Prostate gland (tissue), 2 donors: ENCODE results near the gene SH3PXD2A.
A peak's percentile ranks its signal among the peaks of the same experiment; 100 is the strongest.

ENCODE experiments used
- POLR2AphosphoS5 ChIP-seq: sonication (generic); formaldehyde crosslinking; IDR thresholded peaks from one replicate; pipeline ENCODE4 v1.6.1; 2017; ENCODE audit warnings: antibody characterized with exemption
- TF ChIP-seq, protein P1 (sequence below), 4 experiments: fragments of 200-600 bp in 2 of 4; fragments of 450-650 bp in 2 of 4; sonication (generic) in 2 of 4; IDR thresholded peaks; 1 replicate in 3 of 4; 2 replicates in 1 of 4; pipeline ENCODE4 v1.5.1; 2016 to 2019; ENCODE audit warnings: antibody characterized with exemption in 4 of 4, mild to moderate bottlenecking in 2 of 4, moderate library complexity in 2 of 4

DNA sequence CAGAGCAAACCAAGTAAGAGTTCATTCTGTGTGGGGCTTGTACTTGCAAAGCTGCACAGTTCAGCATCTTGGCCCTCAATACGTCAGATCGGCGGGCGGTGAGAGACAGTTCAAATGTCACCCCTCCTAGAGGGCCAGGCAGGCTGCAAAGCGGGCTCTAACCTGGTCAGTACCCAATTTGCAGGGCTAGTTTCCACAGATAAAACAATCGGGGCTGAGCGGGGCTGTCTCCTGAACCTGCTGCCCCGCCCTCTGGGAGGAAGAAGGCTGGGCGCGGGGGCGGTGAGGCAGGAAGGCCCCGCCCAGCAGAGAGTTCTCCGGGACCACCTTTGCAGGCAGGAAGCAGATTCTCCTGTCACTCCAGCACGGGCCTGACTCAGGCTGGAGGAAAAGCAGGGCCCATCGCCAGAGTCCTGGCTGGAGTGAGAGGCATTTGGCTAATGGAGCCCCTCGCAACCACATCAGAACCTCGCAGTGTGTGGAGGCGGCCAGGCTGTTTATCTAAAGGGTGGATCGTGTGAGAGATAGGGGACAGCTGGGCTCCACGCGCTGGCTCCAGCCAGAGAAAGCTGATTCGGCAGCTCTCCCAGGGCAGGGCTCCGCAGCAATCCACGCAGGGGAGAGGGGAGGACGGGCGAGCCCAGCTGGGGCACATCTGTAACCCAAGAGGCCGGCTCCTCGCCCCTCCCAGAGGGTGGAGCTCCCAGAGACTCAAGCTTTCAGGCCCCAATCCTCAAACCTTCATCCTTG is 83.1 kb downstream of the SH3PXD2A start:
- TF ChIP-seq, protein P1, sequence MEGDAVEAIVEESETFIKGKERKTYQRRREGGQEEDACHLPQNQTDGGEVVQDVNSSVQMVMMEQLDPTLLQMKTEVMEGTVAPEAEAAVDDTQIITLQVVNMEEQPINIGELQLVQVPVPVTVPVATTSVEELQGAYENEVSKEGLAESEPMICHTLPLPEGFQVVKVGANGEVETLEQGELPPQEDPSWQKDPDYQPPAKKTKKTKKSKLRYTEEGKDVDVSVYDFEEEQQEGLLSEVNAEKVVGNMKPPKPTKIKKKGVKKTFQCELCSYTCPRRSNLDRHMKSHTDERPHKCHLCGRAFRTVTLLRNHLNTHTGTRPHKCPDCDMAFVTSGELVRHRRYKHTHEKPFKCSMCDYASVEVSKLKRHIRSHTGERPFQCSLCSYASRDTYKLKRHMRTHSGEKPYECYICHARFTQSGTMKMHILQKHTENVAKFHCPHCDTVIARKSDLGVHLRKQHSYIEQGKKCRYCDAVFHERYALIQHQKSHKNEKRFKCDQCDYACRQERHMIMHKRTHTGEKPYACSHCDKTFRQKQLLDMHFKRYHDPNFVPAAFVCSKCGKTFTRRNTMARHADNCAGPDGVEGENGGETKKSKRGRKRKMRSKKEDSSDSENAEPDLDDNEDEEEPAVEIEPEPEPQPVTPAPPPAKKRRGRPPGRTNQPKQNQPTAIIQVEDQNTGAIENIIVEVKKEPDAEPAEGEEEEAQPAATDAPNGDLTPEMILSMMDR (IDR thresholded peaks at IDR 0.05) = no peak
- peak; percentile 70 for TF ChIP-seq POLR2AphosphoS5
